Skeletal muscle cell (primary cell): ENCODE results near the gene VPS13D.
"Not testable (repeated sequence)": the region's sequence is repeated elsewhere in the genome, so short reads cannot be mapped to it uniquely, and the experiment has no call there.

ENCODE experiments used
- DNase-seq: peaks from one replicate; pipeline ENCODE4 v3.0.0-alpha.2; 2010; ENCODE audit warnings: low read depth
- H3K4me3 ChIP-seq: 2 replicates; pipeline ENCODE4 v1.5.1; 2011; ENCODE audit warnings: low read depth, mild to moderate bottlenecking, control low read depth, low read length, moderate library complexity

Gene VPS13D

GRCh38 chr1:12320486-12320885, 90.7 kb downstream of the VPS13D start:
- DNase-seq: no peak
- no peak overlapping the region for H3K4me3 ChIP-seq

GRCh38 chr1:12324423-12324822, 94.6 kb downstream of the VPS13D start:
- no peak for DNase-seq
- H3K4me3 ChIP-seq: no peak overlapping the region

GRCh38 chr1:12324973-12325372, 95.1 kb downstream of the VPS13D start:
- not testable (repeated sequence) for DNase-seq, H3K4me3 ChIP-seq

GRCh38 chr1:12326986-12327385, 97.2 kb downstream of the VPS13D start:
- no peak overlapping the region for H3K4me3 ChIP-seq
- no peak for DNase-seq

GRCh38 chr1:12327566-12327965, 97.7 kb downstream of the VPS13D start:
- no peak for DNase-seq
- H3K4me3 ChIP-seq: no peak overlapping the region

GRCh38 chr1:12333036-12333785, 103.4 kb downstream of the VPS13D start:
- no peak for DNase-seq
- no peak overlapping the region for H3K4me3 ChIP-seq

- no peak overlapping the region for H3K4me3 ChIP-seq
- DNase-seq: no peak
These were observed 106.0 kb downstream of the VPS13D start for GRCh38 chr1:12335815-12336214.

GRCh38 chr1:12336413-12336812, 106.6 kb downstream of the VPS13D start:
- DNase-seq: no peak

GRCh38 chr1:12338017-12338416, 108.2 kb downstream of the VPS13D start:
- H3K4me3 ChIP-seq: no peak overlapping the region
- DNase-seq: no peak

More at GRCh38 chr1:12336413-12336812, 106.6 kb downstream of the VPS13D start:
- no peak overlapping the region for H3K4me3 ChIP-seq

- no peak for DNase-seq
- no peak overlapping the region for H3K4me3 ChIP-seq
These were observed 109.0 kb downstream of the VPS13D start for GRCh38 chr1:12338823-12339222.

GRCh38 chr1:12339396-12339795, 109.6 kb downstream of the VPS13D start:
- no peak overlapping the region for H3K4me3 ChIP-seq
- DNase-seq: no peak

- DNase-seq: no peak
- no peak overlapping the region for H3K4me3 ChIP-seq
These were observed 110.1 kb downstream of the VPS13D start for GRCh38 chr1:12339811-12340543.

- no peak for DNase-seq
- no peak overlapping the region for H3K4me3 ChIP-seq
These were observed 110.7 kb downstream of the VPS13D start for GRCh38 chr1:12340544-12340930.

- no peak for DNase-seq
- no peak overlapping the region for H3K4me3 ChIP-seq
These were observed 111.8 kb downstream of the VPS13D start for GRCh38 chr1:12341667-12342066.

GRCh38 chr1:12342401-12343003, 112.7 kb downstream of the VPS13D start:
- no peak for DNase-seq

GRCh38 chr1:12343823-12344487, 114.1 kb downstream of the VPS13D start:
- no peak overlapping the region for H3K4me3 ChIP-seq

More at GRCh38 chr1:12342401-12343003, 112.7 kb downstream of the VPS13D start:
- no peak overlapping the region for H3K4me3 ChIP-seq

GRCh38 chr1:12344596-12345349, 114.9 kb downstream of the VPS13D start:
- no peak overlapping the region for H3K4me3 ChIP-seq
- no peak for DNase-seq

More at GRCh38 chr1:12343823-12344487, 114.1 kb downstream of the VPS13D start:
- DNase-seq: no peak

- no peak for DNase-seq
These were observed 115.8 kb downstream of the VPS13D start for GRCh38 chr1:12345350-12346217.

More at GRCh38 chr1:12345350-12346217, 115.8 kb downstream of the VPS13D start:
- no peak overlapping the region for H3K4me3 ChIP-seq
